HepG2 (cell line): ENCODE data around the gene GABRG3. TPM values are rescaled to one million over a fixed set of nuclear protein-coding genes. Genes with fewer than 3 reads are reported as not detected.

ENCODE experiments used
- ATAC-seq: fragments of 200-7000 bp; cut with Tn5 transposase; 3 replicates; pipeline ENCODE4 v1.9.1; 2020; ENCODE audit warnings: mild to moderate bottlenecking, moderate library complexity
- BruUV-seq: library from RNA; stranded (reverse); fragments of 400-500 nt; replicated peaks from 2 replicates; lab custom pipeline; 2021; lab: Mats Ljungman, UMichigan
- CTCF ChIA-PET: fragments of 300-600 bp; formaldehyde crosslinking; extraction: SDS; loops from one replicate; lab custom pipeline; 2021; ENCODE audit warnings: low total read pairs, inconsistent platforms, low intra/inter-chr PET ratio; lab: Yijun Ruan, JAX
- POLR2A ChIA-PET: fragments of 350-600 bp; sonication (Branson Sonifier 250); formaldehyde crosslinking; loops from one replicate; lab custom pipeline; 2020; ENCODE audit warnings: antibody characterized with exemption, inconsistent platforms; lab: Yijun Ruan, JAX
- DNase-seq: peaks from one replicate; pipeline ENCODE4 v3.0.0-alpha.2; 2015; ENCODE audit warnings: low spot score
- FAIRE-seq: peaks from 3 replicates; lab custom pipeline; 2011; peaks lifted over from hg19 to GRCh38; lab: Jason Lieb, UNC
- H2AFZ ChIP-seq: one replicate; pipeline ENCODE4 v1.6.1; 2011; ENCODE audit warnings: low read length, inconsistent platforms
- H3K27ac ChIP-seq: fragments of 300-600 bp; 3 replicates; pipeline ENCODE4 v1.8.0; 2011; ENCODE audit warnings: mixed run types, mild to moderate bottlenecking, mixed read lengths, low read length, inconsistent platforms; ENCODE audit not compliant: insufficient read depth; ENCODE audit errors: extremely low read length
- H3K27me3 ChIP-seq, 2 experiments: fragments of 200-600 bp in 1 of 2; 2 replicates in 1 of 2; 3 replicates in 1 of 2; pipeline versions ENCODE4 v1.6.0 to v1.8.0; 2011; ENCODE audit warnings: low read length in 2 of 2, mild to moderate bottlenecking in 2 of 2, moderate library complexity in 2 of 2, inconsistent platforms in 1 of 2; ENCODE audit not compliant: insufficient read depth in 2 of 2, control insufficient read depth in 1 of 2
- H3K36me3 ChIP-seq, 2 experiments: fragments of 200-600 bp in 1 of 2; replicated peaks in 1 of 2; 2 replicates in 1 of 2; 3 replicates in 1 of 2; pipeline versions ENCODE4 v1.5.1 to v1.8.0; 2011; ENCODE audit warnings: low read length in 2 of 2, inconsistent platforms in 1 of 2; ENCODE audit not compliant: insufficient read depth in 2 of 2, control insufficient read depth in 1 of 2
- H3K4me1 ChIP-seq: 2 replicates; pipeline ENCODE4 v1.5.1; 2012; ENCODE audit warnings: low read length, inconsistent platforms; ENCODE audit not compliant: insufficient read depth
- H3K4me2 ChIP-seq: 2 replicates; pipeline ENCODE4 v1.6.0; 2011; ENCODE audit warnings: low read depth, low read length, inconsistent platforms
- H3K4me3 ChIP-seq, 3 experiments: fragments of 200-600 bp in 1 of 3; sonication (generic), shearing (Covaris generic) in 1 of 3; replicated peaks in 1 of 3; 2 replicates each; pipeline ENCODE4 v1.5.1; 2011 to 2016; ENCODE audit warnings: low read length in 3 of 3, inconsistent platforms in 2 of 3, low read depth in 2 of 3, mild to moderate bottlenecking in 2 of 3, control low read depth in 1 of 3, mixed read lengths in 1 of 3; ENCODE audit not compliant: insufficient read depth in 1 of 3
- H3K79me2 ChIP-seq: one replicate; pipeline ENCODE4 v1.6.1; 2011; ENCODE audit warnings: low read length, inconsistent platforms; ENCODE audit not compliant: insufficient read depth
- H3K9ac ChIP-seq: 2 replicates; pipeline ENCODE4 v1.6.0; 2011; ENCODE audit warnings: mild to moderate bottlenecking, low read depth, low read length, inconsistent platforms; ENCODE audit not compliant: insufficient read depth
- H3K9me3 ChIP-seq: 2 replicates; pipeline ENCODE4 v1.5.1; 2012; ENCODE audit warnings: mild to moderate bottlenecking, low read length
- H4K20me1 ChIP-seq: 2 replicates; pipeline ENCODE4 v1.6.0; 2011; ENCODE audit warnings: inconsistent platforms, mild to moderate bottlenecking, low read length, moderate library complexity; ENCODE audit not compliant: insufficient read depth
- ATF1 ChIP-seq: IDR thresholded peaks from 2 replicates; pipeline ENCODE4 v1.6.1; 2016; ENCODE audit warnings: mild to moderate bottlenecking, control low read depth
- ELF3 ChIP-seq: IDR thresholded peaks from 2 replicates; pipeline ENCODE4 v1.6.1; 2016; ENCODE audit warnings: missing genetic modification reagents, missing compliant biosample characterization
- FOSL1 ChIP-seq: sonication (generic); formaldehyde crosslinking; IDR thresholded peaks from 2 replicates; pipeline ENCODE4 v1.9.0; 2021; ENCODE audit warnings: missing genetic modification reagents, borderline replicate concordance
- GZF1 ChIP-seq: sonication (generic); formaldehyde crosslinking; IDR thresholded peaks from 2 replicates; pipeline ENCODE4 v1.5.1; 2020; ENCODE audit warnings: mild to moderate bottlenecking, missing genetic modification reagents
- IKZF4 ChIP-seq: sonication (generic); formaldehyde crosslinking; IDR thresholded peaks from 2 replicates; pipeline ENCODE4 v1.5.1; 2020; ENCODE audit warnings: borderline replicate concordance, mild to moderate bottlenecking, low read depth, missing genetic modification reagents; ENCODE audit errors: not compliant biosample characterization
- NFIC ChIP-seq: IDR thresholded peaks from 2 replicates; pipeline ENCODE4 v1.6.1; 2012; ENCODE audit warnings: mild to moderate bottlenecking, low read length, inconsistent platforms
- ONECUT2 ChIP-seq: sonication (generic); formaldehyde crosslinking; IDR thresholded peaks from 2 replicates; pipeline ENCODE4 v1.4.0; 2020; ENCODE audit warnings: missing genetic modification reagents
- PHF8 ChIP-seq: sonication (generic); formaldehyde crosslinking; IDR thresholded peaks from 2 replicates; pipeline ENCODE4 v1.5.0; 2020; ENCODE audit warnings: missing genetic modification reagents
- ZBTB49 ChIP-seq: sonication (generic); formaldehyde crosslinking; IDR thresholded peaks from 2 replicates; pipeline ENCODE4 v1.4.0; 2020; ENCODE audit warnings: missing genetic modification reagents, borderline replicate concordance
- ZNF17 ChIP-seq: sonication (generic); formaldehyde crosslinking; IDR thresholded peaks from 2 replicates; pipeline ENCODE4 v1.5.0; 2020; ENCODE audit warnings: mild to moderate bottlenecking, missing genetic modification reagents
- ZNF276 ChIP-seq: sonication (generic); formaldehyde crosslinking; IDR thresholded peaks from 2 replicates; pipeline ENCODE4 v1.4.0; 2020; ENCODE audit warnings: mild to moderate bottlenecking, low read depth, missing genetic modification reagents
- ZNF335 ChIP-seq: sonication (generic); formaldehyde crosslinking; IDR thresholded peaks from 2 replicates; pipeline ENCODE4 v1.4.0; 2020; ENCODE audit warnings: missing genetic modification reagents
- WGBS: methylation state at CpG from one replicate; pipeline ENCODE4 v1.1.6; 2017; ENCODE audit warnings: low lambda C conversion rate; 5-methylcytosine and 5-hydroxymethylcytosine counted together
- in situ Hi-C: cut with HindIII; loops from 2 replicates; pipeline ENCODE4 v1.10.0; 2017; ENCODE audit warnings: low pct_unique_long_range_greater_than_20kb; ENCODE audit not compliant: extremely low pct_ligation_motif_present
- intact Hi-C: fragments of 100-400 bp; cut with micrococcal nuclease; formaldehyde crosslinking; loops from one replicate; pipeline ENCODE4 v1.10.0; 2022; ENCODE audit not compliant: unreplicated experiment
- polyA plus RNA-seq, 8 experiments: library from polyadenylated mRNA; depleted of rRNA in 3 of 8; stranded (reverse) in 7 of 8; unstranded in 1 of 8; fragments of >200 nt; fragmentation: Illumina TruSeq in 4 of 8; extraction: Trizol in 4 of 8; gene quantifications; 2 replicates each; pipeline versions ENCODE4 v1.2.1 to v1.2.3, GENCODE V29; 2011 to 2016; ENCODE audit warnings: low read depth in 4 of 8, missing spikeins in 1 of 8, mixed read lengths in 1 of 8; ENCODE audit not compliant: insufficient read depth in 1 of 8
- total RNA-seq, 5 experiments: library from RNA; depleted of rRNA; stranded (reverse); fragments of >200 nt; fragmentation: Illumina TruSeq; extraction: Trizol; gene quantifications; 2 replicates each; pipeline ENCODE4 v1.2.3, GENCODE V29; 2016; ENCODE audit warnings: low read depth in 1 of 5

Gene GABRG3
- total and polyA plus RNA-seq, 2 of the 13 experiments (the other 11 are each of a cell fraction or from before 2014, with no cell fraction given): not detected

- no TSS peak for BruUV-seq
- H4K20me1 ChIP-seq: no peaks in the 10 kb centered on the region
Measured at GRCh38 chr15:27458345-27459084, 487.5 kb downstream of the GABRG3 start.

GRCh38 chr15:27459836-27460235 lies 488.9 kb downstream of the GABRG3 start:
- H3K79me2 ChIP-seq: no peaks in the 10 kb centered on the region
- H3K4me1 ChIP-seq: no peaks in the 10 kb centered on the region
- in situ Hi-C loops (no loop called here), intact Hi-C loops (no loop called here)
- no peak for TF ChIP-seq ONECUT2 (CRISPR knock-in tag)
- TF ChIP-seq IKZF4 (CRISPR knock-in tag): no peak
- no peak for TF ChIP-seq ZNF17
- no peak for TF ChIP-seq ATF1
- TF ChIP-seq GZF1 (CRISPR knock-in tag): no peak
- TF ChIP-seq ZBTB49 (CRISPR knock-in tag): no peak
- no peak for TF ChIP-seq NFIC
- no peak for TF ChIP-seq FOSL1 (CRISPR knock-in tag)
- no peaks in the 10 kb centered on the region for H4K20me1 ChIP-seq
- DNase-seq (no peak), ATAC-seq (no peak), FAIRE-seq (no peak)
- POLR2A ChIA-PET: no interaction called here
- H3K9ac ChIP-seq: no peak overlapping the region
- CTCF ChIA-PET: no interaction called here
- BruUV-seq: no TSS peak
- H3K27me3 ChIP-seq: peaks cover 0 to 2% of the 10 kb centered on the region in 2 experiments; a peak in 1 of 5 replicates
- H2AFZ ChIP-seq: no peak overlapping the region
- H3K4me3 ChIP-seq: no peak overlapping the region
- H3K27ac ChIP-seq: no peak overlapping the region
- H3K36me3 ChIP-seq: no peaks in the 10 kb centered on the region
- WGBS: 1% methylated on average over 4 of the region's 4 CpGs
- no peaks in the 10 kb centered on the region for H3K9me3 ChIP-seq
- no peak overlapping the region for H3K4me2 ChIP-seq

More at GRCh38 chr15:27458345-27459084, 487.5 kb downstream of the GABRG3 start:
- ChIA-PET POLR2A (no interaction called here), CTCF (no interaction called here)
- no peak overlapping the region for H3K9ac ChIP-seq
- H3K4me3 ChIP-seq: no peak overlapping the region
- DNase-seq (no peak), FAIRE-seq (no peak), ATAC-seq (no peak)
- H3K9me3 ChIP-seq: no peaks in the 10 kb centered on the region
- in situ Hi-C loops: no loop called here
- no peak overlapping the region for H3K4me2 ChIP-seq
- no peak overlapping the region for H3K27ac ChIP-seq
- H3K36me3 ChIP-seq: no peaks in the 10 kb centered on the region
- TF ChIP-seq PHF8 (CRISPR knock-in tag): no peak
- TF ChIP-seq ZNF335: no peak
- TF ChIP-seq ELF3 (CRISPR knock-in tag): no peak
- no peak for TF ChIP-seq ZNF276
- H3K27me3 ChIP-seq: peaks cover 0 to 2% of the 10 kb centered on the region in 2 experiments; a peak in 1 of 5 replicates
- H3K4me1 ChIP-seq: no peaks in the 10 kb centered on the region
- 12% methylated on average over 14 of the region's 14 CpGs for WGBS
- no peaks in the 10 kb centered on the region for H3K79me2 ChIP-seq
- no peak overlapping the region for H2AFZ ChIP-seq
- intact Hi-C loops: no loop called here
